A673 (cell line): ENCODE measurements around the gene CPA1. TPM values are rescaled to one million over a fixed set of nuclear protein-coding genes. Genes with fewer than 3 reads are reported as not detected.

ENCODE experiments used
- BruUV-seq: library from RNA; stranded (reverse); fragments of 400-500 nt; replicated peaks from 2 replicates; lab custom pipeline; 2021; lab: Mats Ljungman, UMichigan
- CTCF ChIA-PET: fragments of 300-600 bp; sonication (Branson Sonifier 250); formaldehyde crosslinking; loops from one replicate; lab custom pipeline; 2022; ENCODE audit warnings: antibody characterized with exemption; lab: Charles Lee
- POLR2A ChIA-PET: fragments of 300-600 bp; sonication (Branson Sonifier 250); formaldehyde crosslinking; loops from one replicate; lab custom pipeline; 2022; ENCODE audit warnings: antibody characterized with exemption; ENCODE audit not compliant: low non-redundant PET; lab: Charles Lee
- DNase-seq: peaks from one replicate; pipeline ENCODE4 v3.0.0-alpha.2; 2015; ENCODE audit warnings: low spot score
- H3K27ac ChIP-seq: fragments of 200-600 bp; sonication (generic); 2 replicates; pipeline ENCODE4 v1.5.1; 2016; ENCODE audit warnings: mixed run types, low read depth, mild to moderate bottlenecking, mixed read lengths, antibody characterized with exemption, low read length; ENCODE audit not compliant: poor library complexity, severe bottlenecking
- H3K27me3 ChIP-seq: fragments of 200-600 bp; sonication (generic); replicated peaks from 2 replicates; pipeline ENCODE4 v1.6.1; 2017; ENCODE audit warnings: mixed run types, low read depth, mild to moderate bottlenecking, mixed read lengths, antibody characterized with exemption, low read length; ENCODE audit not compliant: insufficient read depth, poor library complexity
- H3K36me3 ChIP-seq: fragments of 200-600 bp; sonication (generic); 2 replicates; pipeline ENCODE4 v1.6.1; 2016; ENCODE audit warnings: mixed run types, mild to moderate bottlenecking, mixed read lengths, antibody characterized with exemption, low read length; ENCODE audit not compliant: insufficient read depth, poor library complexity, severe bottlenecking
- H3K4me1 ChIP-seq: fragments of 200-600 bp; sonication (generic); 2 replicates; pipeline ENCODE4 v1.6.1; 2017; ENCODE audit warnings: mixed run types, mild to moderate bottlenecking, mixed read lengths, antibody characterized with exemption, low read length; ENCODE audit not compliant: insufficient read depth, poor library complexity, severe bottlenecking
- H3K4me3 ChIP-seq: fragments of 200-600 bp; sonication (generic); 2 replicates; pipeline ENCODE4 v1.5.1; 2016; ENCODE audit warnings: low read depth, mixed run types, mild to moderate bottlenecking, mixed read lengths, low read length; ENCODE audit not compliant: poor library complexity, severe bottlenecking
- H3K9me3 ChIP-seq: fragments of 200-600 bp; sonication (generic); 2 replicates; pipeline ENCODE4 v1.6.1; 2016; ENCODE audit warnings: mixed run types, low read depth, mild to moderate bottlenecking, mixed read lengths, antibody characterized with exemption, low read length; ENCODE audit not compliant: poor library complexity, severe bottlenecking
- EZH2 ChIP-seq: fragments of 200-600 bp; sonication (generic); IDR thresholded peaks from 2 replicates; pipeline ENCODE4 v1.6.1; 2017; ENCODE audit warnings: borderline replicate concordance, low read depth, mild to moderate bottlenecking, mixed read lengths, antibody characterized with exemption, low read length; ENCODE audit not compliant: poor library complexity, severe bottlenecking
- intact Hi-C: fragments of 100-400 bp; cut with micrococcal nuclease; formaldehyde crosslinking; loops from one replicate; pipeline ENCODE4 v1.10.0; 2022; ENCODE audit not compliant: unreplicated experiment
- total RNA-seq: library from RNA; stranded (reverse); gene quantifications from 2 replicates; pipeline ENCODE4 v1.2.3, GENCODE V29; 2021
- TF ChIP-seq, protein P1 (sequence below): fragments of 300-800, 200-600 bp; sonication (generic); conservative IDR thresholded peaks from 2 replicates; pipeline ENCODE4 v1.5.1; 2017; ENCODE audit warnings: low read depth, mild to moderate bottlenecking, antibody characterized with exemption, low read length, moderate library complexity, mixed read lengths

The CPA1 gene
- total RNA-seq, 1 experiment from 2014 or later = not detected

DNA sequence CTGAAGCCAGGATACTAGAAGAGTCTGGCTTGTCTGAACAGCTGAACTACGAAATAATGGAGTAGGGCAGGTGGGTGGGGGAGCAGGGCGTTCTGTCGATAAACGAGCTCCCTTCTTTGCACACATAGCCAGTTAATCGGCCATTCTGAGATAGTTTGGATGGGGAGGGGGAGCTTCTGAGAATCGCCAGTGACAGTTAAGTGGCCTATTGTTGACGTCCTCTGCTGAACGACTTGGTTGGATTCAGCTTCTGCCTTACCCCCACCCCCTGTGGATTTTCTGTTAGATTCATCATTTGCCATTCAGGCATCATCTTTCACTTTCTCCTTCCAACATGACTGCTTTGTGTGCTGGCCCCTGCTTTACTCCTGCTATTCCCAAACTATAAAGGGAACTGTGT lies 35.2 kb upstream of the CPA1 start:
- no peaks in the 10 kb centered on the region for H3K36me3 ChIP-seq
- no peak overlapping the region for H3K27ac ChIP-seq
- no peak for TF ChIP-seq EZH2
- peaks cover 7% of the 10 kb centered on the region for H3K4me1 ChIP-seq
- BruUV-seq = no TSS peak
- no peaks in the 10 kb centered on the region for H3K27me3 ChIP-seq
- POLR2A ChIA-PET = no interaction called here
- peak; percentile 21 for DNase-seq
- CTCF ChIA-PET = no interaction called here
- H3K4me3 ChIP-seq = no peak overlapping the region
- intact Hi-C loops = no loop called here
- H3K9me3 ChIP-seq = no peaks in the 10 kb centered on the region

DNA sequence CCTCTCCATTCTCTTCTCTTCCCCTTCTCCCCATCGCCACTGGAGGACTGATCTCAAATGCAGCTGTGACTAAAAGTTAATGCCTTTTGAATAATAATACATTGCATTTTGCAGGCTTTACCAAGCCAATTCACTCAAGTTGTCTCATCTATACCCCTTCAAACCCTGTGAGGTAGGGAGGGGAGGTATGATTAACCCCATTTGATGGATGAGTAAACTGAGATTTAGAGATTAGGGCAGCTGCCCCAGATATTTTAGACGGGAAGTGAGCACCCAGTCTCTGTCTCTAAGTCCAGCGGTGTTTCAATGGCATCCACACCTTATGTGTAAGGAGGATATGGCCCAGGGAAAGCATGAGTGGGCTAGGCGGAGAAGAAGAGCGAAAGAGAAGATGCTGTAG lies 34.6 kb upstream of the CPA1 start:
- intact Hi-C loops = no loop called here
- Histone ChIP-seq H3K4me1 (peaks cover 7% of the 10 kb centered on the region), H3K36me3 (no peaks in the 10 kb centered on the region), H3K27ac (no peak overlapping the region), H3K9me3 (no peaks in the 10 kb centered on the region), H3K4me3 (no peak overlapping the region), H3K27me3 (no peaks in the 10 kb centered on the region)
- no TSS peak for BruUV-seq
- no peak for DNase-seq
- POLR2A ChIA-PET = no interaction called here
- TF ChIP-seq, protein P1, sequence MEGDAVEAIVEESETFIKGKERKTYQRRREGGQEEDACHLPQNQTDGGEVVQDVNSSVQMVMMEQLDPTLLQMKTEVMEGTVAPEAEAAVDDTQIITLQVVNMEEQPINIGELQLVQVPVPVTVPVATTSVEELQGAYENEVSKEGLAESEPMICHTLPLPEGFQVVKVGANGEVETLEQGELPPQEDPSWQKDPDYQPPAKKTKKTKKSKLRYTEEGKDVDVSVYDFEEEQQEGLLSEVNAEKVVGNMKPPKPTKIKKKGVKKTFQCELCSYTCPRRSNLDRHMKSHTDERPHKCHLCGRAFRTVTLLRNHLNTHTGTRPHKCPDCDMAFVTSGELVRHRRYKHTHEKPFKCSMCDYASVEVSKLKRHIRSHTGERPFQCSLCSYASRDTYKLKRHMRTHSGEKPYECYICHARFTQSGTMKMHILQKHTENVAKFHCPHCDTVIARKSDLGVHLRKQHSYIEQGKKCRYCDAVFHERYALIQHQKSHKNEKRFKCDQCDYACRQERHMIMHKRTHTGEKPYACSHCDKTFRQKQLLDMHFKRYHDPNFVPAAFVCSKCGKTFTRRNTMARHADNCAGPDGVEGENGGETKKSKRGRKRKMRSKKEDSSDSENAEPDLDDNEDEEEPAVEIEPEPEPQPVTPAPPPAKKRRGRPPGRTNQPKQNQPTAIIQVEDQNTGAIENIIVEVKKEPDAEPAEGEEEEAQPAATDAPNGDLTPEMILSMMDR = no peak
- no peak for TF ChIP-seq EZH2
- CTCF ChIA-PET = no interaction called here

DNA sequence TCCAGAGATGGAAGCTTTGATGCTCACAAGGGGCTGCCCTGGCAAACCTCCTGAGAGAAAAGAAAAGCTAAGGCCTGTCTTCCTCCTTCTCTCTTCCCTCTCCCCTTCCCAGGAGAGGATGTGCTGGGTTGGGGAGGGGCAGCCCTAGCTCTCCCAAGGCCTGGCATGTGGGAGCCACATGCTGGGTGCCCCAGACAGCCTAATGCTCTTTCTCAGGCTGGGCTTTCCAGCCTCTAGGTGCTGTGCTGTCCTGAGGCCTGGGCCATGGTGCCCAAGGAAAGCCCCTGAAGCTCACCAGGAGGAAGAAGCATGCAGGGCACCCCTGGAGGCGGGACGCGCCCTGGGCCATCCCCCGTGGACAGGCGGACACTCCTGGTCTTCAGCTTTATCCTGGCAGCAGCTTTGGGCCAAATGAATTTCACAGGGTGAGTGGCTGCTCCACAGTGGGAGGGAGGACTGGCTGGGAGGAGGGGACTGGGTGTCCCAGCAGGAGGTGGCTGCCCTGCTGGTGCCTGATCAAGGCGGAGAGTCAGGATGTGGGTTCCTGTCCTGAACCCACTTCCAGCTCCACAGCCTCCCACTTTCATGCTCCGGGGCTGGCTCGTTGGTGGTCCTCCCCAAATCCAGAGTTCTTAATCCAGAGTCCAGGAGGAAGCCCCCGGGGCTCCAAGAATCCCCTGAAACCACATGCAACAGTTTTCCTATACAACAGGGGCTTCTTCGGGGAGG lies 34.0 kb upstream of the CPA1 start:
- no peak overlapping the region for H3K27ac ChIP-seq
- no TSS peak for BruUV-seq
- intact Hi-C loops = no loop called here
- H3K36me3 ChIP-seq = no peaks in the 10 kb centered on the region
- TF ChIP-seq, protein P1 = no peak
- no peak for TF ChIP-seq EZH2
- H3K4me3 ChIP-seq = no peak overlapping the region
- DNase-seq = no peak
- ChIA-PET POLR2A (no interaction called here), CTCF (no interaction called here)
- H3K27me3 ChIP-seq = no peaks in the 10 kb centered on the region
- H3K9me3 ChIP-seq = no peaks in the 10 kb centered on the region
- H3K4me1 ChIP-seq = peaks cover 7% of the 10 kb centered on the region

DNA sequence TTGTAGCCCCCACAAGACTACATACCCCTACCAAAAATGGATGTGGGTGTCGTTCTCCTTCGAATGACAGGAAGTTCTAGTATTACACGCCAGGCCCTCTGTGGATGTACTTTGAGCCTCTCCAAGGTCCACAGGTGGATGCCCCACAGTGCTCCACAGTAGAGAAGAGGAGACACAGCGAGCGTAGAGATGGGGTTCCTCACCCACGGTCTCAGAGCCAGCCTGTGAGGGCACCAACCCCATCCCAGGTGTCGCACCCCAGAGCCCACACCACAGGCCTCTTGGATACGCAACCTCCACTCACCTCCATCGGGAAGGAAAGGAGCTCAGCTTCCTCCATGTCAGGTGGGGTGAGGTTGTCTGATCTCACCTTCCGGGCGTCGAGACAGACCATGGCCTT lies 33.4 kb upstream of the CPA1 start:
- POLR2A ChIA-PET = no interaction called here
- no peak for DNase-seq
- BruUV-seq = no TSS peak
- no peak overlapping the region for H3K27ac ChIP-seq
- CTCF ChIA-PET = no interaction called here
- no peaks in the 10 kb centered on the region for H3K27me3 ChIP-seq
- peaks cover 7% of the 10 kb centered on the region for H3K4me1 ChIP-seq
- H3K9me3 ChIP-seq = no peaks in the 10 kb centered on the region
- TF ChIP-seq EZH2 = no peak
- TF ChIP-seq, protein P1 = no peak
- no peaks in the 10 kb centered on the region for H3K36me3 ChIP-seq
- no peak overlapping the region for H3K4me3 ChIP-seq
- intact Hi-C loops = no loop called here
